Cortex of kidney (tissue), 1 donor: ENCODE results near the gene PPP2R2B.
"Not testable (repeated sequence)": the region's sequence is repeated elsewhere in the genome, so short reads cannot be mapped to it uniquely, and the experiment has no call there.

Source experiments
- DNase-seq: peaks from one replicate; lab custom pipeline; 2025; lab: John Stamatoyannopoulos, UW

Gene PPP2R2B

DNA sequence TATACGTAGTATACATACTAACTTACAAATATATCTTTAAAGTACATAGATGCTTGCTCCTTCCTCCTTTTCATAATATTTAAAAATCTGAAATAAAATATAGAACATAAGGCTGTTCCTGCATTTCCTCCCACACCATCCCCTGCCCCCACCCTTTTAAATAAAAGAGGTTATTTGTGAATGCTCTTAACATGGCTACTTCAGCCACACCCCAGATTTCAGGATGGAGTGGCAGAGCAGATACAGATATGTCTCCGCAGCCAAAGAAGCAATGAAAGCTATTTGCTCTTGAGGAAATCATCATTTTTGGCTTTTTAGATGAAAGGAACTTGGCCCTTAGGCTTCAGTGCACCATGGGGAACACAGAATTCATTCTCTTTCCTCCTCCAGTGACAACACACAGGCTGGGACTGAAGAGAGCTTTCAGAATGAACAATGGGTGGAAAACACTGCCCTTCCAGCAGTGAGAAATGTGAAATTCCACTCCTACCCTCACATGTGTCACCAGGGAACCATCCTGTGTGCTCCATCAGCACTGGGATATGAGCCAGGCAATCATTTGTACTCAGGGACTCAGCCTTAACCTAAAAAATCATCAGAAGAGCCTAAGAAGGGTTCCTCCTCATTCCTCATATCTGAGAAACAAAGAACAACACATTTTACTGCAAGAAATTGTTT, 134.3 kb downstream of the PPP2R2B start:
- DNase-seq, result no peak

DNA sequence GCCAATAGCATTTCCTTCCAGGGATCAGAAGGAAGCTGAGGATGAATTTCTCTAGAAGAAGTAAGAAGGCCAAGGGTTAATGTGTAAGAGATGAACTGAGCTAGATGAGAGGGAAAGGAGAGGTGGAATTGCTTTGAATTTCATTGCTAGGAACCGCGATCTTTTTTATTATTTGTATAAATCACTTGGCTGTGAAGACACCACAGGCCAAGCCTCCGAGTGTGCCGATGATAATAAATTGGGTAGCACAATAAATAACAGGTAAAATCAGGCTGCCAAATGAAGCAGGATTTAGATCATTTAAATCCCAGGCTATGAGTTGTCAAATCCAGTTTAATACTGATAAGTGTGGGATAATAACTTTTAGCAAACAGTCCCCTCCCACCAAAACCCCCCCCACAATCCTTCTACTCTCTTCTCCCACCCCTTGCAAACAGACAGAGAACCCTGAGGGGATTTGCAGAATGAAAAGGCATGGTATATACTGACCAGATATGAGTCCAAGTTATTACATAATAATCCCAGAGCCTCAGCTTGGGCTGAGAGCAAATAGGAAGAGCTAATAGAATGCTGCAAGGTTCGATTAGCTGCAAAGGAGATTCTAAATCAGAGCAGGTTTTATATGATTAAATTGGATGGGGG, 143.5 kb downstream of the PPP2R2B start:
- no peak for DNase-seq

GRCh38 chr5:146732962-146733361, 145.6 kb downstream of the PPP2R2B start:
- DNase-seq, result no peak

- DNase-seq, result no peak
Measured at GRCh38 chr5:146731909-146732659, 146.5 kb downstream of the PPP2R2B start.

GRCh38 chr5:146728746-146729145, 149.8 kb downstream of the PPP2R2B start:
- not testable (repeated sequence) for DNase-seq

DNA sequence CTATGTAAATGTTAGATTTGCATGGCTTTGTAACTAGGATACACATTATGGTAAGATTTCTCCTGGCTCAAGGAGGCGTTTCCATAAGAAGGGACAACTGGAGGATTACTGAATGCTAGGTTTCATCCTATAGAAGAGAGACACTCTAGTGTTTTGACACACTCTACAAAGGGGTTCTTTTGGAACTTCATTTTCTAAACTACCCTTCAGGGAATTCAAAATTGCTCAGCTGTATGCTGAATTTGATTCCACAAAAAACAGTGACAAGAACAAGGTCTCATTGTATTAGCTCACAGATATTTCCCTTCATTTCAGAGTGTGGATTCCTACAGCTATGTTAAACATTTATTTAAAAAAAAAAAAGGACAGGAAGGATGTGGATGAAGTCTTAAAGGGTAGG, 151.7 kb downstream of the PPP2R2B start:
- no peak for DNase-seq

GRCh38 chr5:146726020-146726419, 152.5 kb downstream of the PPP2R2B start:
- DNase-seq, result no peak

- DNase-seq, result no peak
Measured at GRCh38 chr5:146725025-146725424, 153.5 kb downstream of the PPP2R2B start.

- no peak for DNase-seq
Measured at GRCh38 chr5:146722361-146722779, 156.2 kb downstream of the PPP2R2B start.

DNA sequence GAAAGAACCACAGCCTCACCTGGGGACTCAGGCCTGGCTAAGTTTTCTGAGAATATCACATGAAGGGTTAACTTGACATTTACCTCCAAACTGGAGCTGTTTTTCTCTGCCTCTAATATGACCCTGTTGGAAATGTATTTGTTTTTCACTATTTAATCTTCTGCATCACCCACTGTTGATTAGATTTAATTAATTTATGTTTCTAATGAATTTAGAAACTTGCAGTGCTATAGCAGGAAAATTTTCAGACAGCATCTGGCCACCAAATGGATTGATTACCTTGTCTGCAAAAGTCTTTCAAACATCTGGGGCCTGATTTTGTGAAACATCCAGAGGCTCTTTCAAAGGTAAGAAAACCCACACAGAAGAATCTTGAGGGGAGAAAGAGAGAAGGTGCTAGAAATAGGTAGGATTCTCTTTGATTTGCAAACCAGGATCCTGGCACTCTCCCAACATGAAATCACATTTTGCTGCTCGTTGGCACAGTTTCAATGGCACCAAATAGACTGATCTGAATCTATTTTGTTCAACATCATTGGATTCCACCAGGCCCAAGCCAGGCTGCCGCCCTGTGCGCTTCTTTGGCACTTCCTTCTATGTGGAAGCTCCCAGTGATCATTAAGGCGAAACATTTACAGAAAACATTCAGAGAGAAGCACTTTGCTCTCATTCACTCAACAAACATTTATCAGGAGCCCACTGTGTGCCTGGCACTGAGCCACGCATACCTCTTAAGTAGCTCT, 157.3 kb downstream of the PPP2R2B start:
- no peak for DNase-seq

DNA sequence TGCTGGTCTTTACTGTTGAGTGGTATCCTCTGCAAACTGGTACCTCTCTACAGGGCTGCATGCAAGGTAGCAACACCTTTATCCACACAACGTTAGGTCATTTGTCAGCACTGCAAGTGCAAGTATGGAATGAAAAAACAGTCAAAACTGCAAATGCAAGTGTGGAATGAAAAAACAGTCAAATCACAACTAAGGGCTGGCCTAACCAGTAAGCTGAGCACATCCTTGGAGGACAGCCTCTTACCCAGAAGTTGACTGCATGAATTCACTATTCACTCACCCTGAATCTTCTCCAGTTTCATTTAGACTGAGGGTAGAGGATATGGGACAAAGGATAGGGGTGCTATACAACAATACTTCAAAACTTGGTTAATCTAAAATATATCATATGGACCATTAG, 158.4 kb downstream of the PPP2R2B start:
- DNase-seq, result no peak

DNA sequence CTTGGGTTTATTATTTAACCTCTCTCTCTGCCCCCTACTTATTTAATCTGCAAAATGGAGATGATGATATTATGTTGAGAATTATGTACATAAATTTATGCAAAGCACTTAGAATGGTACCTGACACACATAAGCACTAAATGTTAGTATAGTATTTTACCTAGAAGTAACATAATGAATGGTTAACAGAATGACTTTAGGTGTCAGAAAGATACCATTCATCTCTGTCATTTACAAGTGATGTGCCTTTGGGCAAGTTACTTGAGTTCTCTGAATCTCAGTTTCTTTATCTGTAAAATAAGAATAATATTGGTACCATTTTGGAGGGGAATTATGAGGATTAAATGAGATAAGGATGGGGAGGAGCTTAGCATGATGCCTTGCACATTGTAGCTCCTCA, 159.4 kb downstream of the PPP2R2B start:
- DNase-seq, result no peak

DNA sequence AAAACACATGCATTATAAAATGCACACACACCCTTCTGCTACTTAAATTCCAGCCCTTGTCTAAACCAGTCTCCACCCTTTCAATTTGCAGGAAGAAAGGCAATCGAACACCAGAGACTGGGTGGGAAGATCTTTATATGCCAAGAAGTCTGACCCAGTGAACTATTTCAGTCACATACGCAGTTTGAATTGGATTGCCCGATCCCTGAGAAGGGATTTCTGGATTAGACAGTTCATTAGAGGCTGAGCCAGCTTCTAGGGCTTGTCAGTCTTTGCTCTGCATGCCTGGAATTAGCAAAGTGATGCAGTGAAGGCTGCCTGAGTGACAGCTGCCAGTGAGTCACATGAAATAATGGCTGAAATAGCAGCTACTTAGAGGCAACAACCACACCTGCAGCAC, 159.9 kb downstream of the PPP2R2B start:
- no peak for DNase-seq

DNA sequence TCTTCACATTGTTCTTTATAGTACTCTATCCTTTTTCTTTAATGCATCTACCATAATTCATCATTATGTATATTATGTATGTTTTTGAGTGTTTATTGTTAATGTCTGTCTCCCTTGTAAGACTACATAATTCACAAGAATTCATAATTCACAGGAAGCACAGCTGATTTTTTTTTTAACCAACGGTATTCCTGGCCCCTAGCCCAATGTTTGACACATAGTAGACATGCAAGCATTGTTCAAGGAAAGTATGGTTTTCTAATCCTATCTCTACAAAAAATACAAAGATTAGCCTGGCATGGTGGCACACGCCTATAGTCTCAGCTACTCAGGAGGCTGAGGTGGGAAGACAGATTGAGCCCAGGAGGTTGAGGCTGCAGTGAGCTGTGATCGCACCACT, 160.6 kb downstream of the PPP2R2B start:
- no peak for DNase-seq

DNA sequence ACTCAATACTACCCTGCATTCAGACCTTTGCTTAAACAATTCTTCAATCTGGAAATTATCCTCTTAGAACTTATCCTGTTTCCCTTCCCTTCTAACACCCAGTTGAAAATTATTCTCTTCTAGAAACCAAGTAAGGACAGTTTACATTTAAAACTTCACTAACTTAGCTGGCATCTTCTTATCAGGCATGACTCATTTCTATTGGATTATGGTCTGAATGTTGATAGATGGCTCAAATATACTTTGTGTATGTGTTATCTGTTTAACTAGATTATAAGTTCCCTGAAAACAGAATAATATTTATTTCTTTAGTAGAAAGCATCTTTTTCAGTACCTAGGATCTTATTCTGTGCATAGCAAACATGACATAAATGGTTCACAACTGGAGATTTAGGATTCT, 161.9 kb downstream of the PPP2R2B start:
- no peak for DNase-seq

DNA sequence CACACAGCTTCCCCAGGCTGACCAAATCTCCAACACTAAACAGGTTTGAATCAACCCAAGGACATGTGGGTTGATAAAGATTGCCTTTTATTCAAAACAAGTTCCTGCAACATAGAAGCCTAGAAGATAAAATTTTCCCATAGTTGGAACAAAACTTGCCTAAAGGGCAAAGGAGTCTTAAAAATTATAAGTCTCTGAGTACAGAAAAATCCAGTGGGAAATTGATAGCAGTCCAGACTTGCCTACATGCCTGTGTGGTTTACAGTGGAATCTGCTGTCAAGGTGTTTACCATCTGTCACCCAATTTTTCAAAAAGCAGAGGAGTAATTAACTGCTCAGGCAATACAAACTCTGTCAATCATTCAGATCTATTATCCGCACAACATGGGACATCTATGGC, 168.2 kb downstream of the PPP2R2B start:
- DNase-seq, result no peak

DNA sequence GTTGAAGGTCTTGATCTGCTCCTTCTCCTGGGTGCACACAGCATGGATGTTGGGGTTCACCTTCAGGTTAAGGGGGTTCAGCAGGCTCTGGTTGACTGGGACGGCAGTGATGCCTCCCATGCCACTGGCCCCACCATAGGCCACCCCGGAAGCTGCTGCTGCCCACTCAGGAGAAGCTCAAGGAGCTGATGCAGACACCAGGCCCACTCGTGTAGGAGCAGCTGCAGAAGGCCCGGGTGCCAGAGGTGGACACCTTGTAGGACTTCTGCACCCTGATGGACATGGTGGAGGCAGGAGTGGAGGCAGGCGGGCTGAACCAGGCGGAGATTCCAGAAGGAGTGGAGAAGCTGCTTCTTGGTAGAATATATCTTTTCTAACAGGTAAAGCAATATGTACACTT, 171.2 kb downstream of the PPP2R2B start:
- no peak for DNase-seq

DNA sequence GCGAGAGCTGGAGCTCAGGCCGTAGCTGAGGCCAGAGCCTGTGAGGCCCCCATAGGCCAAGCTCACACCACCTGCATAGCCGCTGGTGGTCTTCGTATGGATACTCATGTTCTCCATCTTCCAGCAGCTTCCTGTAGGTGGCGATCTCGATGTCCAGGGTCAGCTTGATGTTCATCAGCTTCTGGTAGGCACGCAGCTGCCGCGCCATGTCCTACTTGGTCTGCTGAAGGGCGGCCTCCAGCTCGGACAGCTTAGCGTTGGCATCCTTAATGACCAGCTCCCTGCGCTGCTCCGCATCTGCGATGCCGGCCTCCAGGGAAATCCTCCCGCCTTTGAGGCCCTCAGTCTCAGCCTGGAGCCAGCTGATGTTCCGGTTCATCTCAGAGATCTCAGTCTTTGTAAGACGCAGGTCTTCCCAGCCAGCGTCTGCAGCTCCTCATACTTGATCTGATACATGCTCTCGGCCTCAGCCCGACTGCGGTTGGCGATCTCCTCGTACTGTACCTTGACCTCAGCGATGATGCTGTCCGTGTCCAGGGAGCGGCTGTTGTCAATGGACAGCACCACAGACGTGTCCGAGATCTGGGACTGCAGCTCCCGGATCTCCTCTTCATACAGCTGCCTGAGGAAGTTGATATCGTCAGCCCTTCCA, 172.1 kb downstream of the PPP2R2B start:
- DNase-seq, result no peak

GRCh38 chr5:146704949-146705665, 173.4 kb downstream of the PPP2R2B start:
- DNase-seq, result no peak

GRCh38 chr5:146703899-146704298, 174.7 kb downstream of the PPP2R2B start:
- DNase-seq, result no peak

- no peak for DNase-seq
Measured at GRCh38 chr5:146703499-146703898, 175.1 kb downstream of the PPP2R2B start.
